ENCODE data around the gene PLIN3. TPM values are rescaled to one million over a fixed set of nuclear protein-coding genes. Genes with fewer than 3 reads are reported as not detected.
"Not testable (repeated sequence)": the region's sequence is repeated elsewhere in the genome, so short reads cannot be mapped to it uniquely, and the experiment has no call there.

Gene PLIN3
- total RNA-seq, 4 donors from 2014 or later: 18.5 to 66.3 (median 34.7) TPM

DNA sequence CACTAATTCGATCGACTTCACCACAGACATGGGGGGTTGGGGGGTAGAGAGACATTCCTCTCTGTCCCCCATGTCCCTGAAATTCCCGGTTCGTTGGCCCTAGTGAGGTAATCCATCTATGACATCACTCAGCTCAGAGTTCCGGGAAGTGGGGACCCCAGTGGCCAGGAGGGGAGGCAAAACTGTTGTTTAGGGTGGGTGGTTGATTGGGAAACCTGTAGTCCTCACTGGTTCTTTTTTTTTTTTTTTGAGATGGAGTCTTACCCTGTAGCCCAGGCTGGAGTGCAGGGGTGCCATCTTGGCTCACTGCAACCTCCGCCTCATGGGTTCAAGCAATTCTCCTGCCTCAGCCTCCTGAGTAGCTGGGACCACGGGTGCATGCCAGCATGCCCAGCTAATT, 35.3 kb upstream of the PLIN3 start, which contains the start of gene ARRDC5:
Gene ARRDC5, minus strand, starts transcription at position 101 of the 400 bp plus-strand sequence. Its CDS starts 71 bp downstream, at position 30.
- H3K36me3 ChIP-seq: no peaks in the 10 kb centered on the region

DNA sequence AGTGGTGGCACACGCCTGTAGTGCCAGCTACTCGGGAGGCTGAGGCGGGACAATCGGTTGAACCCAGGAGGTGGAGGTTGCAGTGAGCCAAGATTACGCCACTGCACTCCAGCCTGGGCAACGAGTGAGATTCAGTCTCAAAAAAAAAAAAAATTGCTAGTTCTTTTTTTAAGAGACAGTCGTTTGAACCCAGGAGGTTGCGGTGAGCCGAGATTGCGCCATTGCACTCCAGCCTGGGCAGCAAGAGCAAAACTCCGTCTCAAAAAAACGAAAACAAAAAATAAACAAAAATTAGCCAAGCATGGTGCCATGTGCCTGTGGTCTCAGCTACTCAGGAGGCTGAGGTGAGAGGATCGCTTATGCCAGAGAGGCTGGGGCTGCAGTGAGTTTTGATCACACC, 33.4 kb upstream of the PLIN3 start:
- not testable (repeated sequence) for H3K36me3 ChIP-seq, H3K27ac ChIP-seq, H3K27me3 ChIP-seq, H3K9me3 ChIP-seq, ATAC-seq, H3K4me1 ChIP-seq, H3K4me3 ChIP-seq
- 80 to 82% methylated on average over 1 to 8 of the region's 13 CpGs for WGBS, 2 donors (ENCODE audit: low coverage in 1 of 2)

More for the DNA sequence above, 35.3 kb upstream of the PLIN3 start, which contains the start of gene ARRDC5:
- Histone ChIP-seq H3K27ac (no peak within 1 kb of the TSS), H3K4me1 (no peaks in the 10 kb centered on the region), H3K27me3 (peaks cover 6% of the 10 kb centered on the region), H3K4me3 (no peak within 1 kb of the TSS), H3K9me3 (no peaks in the 10 kb centered on the region)
- TF ChIP-seq EP300 (IDR thresholded peaks at IDR 0.05) (no peak), POLR2A (IDR thresholded peaks at IDR 0.05) (no peak), POLR2AphosphoS5 (IDR thresholded peaks at IDR 0.05) (no peak)
- TF ChIP-seq, protein P1, sequence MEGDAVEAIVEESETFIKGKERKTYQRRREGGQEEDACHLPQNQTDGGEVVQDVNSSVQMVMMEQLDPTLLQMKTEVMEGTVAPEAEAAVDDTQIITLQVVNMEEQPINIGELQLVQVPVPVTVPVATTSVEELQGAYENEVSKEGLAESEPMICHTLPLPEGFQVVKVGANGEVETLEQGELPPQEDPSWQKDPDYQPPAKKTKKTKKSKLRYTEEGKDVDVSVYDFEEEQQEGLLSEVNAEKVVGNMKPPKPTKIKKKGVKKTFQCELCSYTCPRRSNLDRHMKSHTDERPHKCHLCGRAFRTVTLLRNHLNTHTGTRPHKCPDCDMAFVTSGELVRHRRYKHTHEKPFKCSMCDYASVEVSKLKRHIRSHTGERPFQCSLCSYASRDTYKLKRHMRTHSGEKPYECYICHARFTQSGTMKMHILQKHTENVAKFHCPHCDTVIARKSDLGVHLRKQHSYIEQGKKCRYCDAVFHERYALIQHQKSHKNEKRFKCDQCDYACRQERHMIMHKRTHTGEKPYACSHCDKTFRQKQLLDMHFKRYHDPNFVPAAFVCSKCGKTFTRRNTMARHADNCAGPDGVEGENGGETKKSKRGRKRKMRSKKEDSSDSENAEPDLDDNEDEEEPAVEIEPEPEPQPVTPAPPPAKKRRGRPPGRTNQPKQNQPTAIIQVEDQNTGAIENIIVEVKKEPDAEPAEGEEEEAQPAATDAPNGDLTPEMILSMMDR (IDR thresholded peaks at IDR 0.05): no peak
- ATAC-seq: no peak
- 34 to 56% methylated on average over 3 to 5 of the region's 7 CpGs for WGBS, 2 donors (ENCODE audit: low coverage in 1 of 2)

DNA sequence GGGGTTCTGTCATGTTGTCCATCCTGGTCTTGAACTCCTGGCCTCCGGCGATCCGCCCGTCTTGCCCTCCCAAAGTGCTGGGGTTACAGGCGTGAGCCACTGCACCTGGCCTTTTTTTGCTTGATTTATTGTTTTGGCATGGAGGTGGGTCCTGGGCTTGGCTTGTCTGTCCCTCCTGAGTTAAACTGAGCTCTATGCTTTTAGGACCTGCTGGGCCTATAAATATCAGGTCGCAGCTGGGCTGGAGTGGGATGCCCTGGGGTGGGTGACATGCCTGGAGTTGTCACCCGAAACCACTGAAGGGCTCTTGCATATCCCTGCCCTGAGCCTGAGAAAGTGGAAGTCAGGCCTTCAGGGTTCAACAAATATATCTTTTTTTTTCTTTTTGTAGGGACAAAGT, 29.7 kb upstream of the PLIN3 start:
- no peak for TF ChIP-seq EP300 (IDR thresholded peaks at IDR 0.05)
- no peak for TF ChIP-seq POLR2AphosphoS5 (IDR thresholded peaks at IDR 0.05)
- TF ChIP-seq, protein P1 (IDR thresholded peaks at IDR 0.05): no peak
- no peak for TF ChIP-seq POLR2A (IDR thresholded peaks at IDR 0.05)
- no peaks in the 10 kb centered on the region for H3K4me1 ChIP-seq
- no peaks in the 10 kb centered on the region for H3K27me3 ChIP-seq
- no peak for ATAC-seq
- 100% methylated on average over 5 of the region's 7 CpGs; no CpG with 5 or more reads in 1 of the 2 donors for WGBS, 2 donors (ENCODE audit: low coverage in 1 of 2)
- H3K4me3 ChIP-seq: no peak overlapping the region
- H3K36me3 ChIP-seq: no peaks in the 10 kb centered on the region
- H3K9me3 ChIP-seq: no peaks in the 10 kb centered on the region
- H3K27ac ChIP-seq: no peak overlapping the region

DNA sequence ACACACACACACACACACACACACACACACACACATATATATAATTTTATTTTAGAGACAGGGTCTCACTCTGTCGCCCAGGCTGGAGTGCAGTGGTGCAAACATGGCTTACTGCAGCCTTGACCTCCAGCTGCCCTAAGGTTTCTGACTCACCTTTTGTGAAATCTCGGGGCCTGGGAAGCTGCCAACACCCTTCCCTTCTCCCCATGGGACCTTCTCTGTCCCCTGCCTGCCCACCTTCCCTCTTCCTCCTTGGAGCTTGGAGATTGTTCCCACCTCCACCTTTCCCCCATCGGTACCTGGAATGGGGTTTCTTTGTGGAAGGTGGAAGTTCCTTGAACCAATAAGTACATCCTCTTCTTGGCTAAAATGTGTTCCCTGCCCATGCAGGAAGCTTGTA, 28.9 kb upstream of the PLIN3 start:
- H3K4me1 ChIP-seq: no peaks in the 10 kb centered on the region
- H3K36me3 ChIP-seq: no peaks in the 10 kb centered on the region
- TF ChIP-seq POLR2AphosphoS5 (IDR thresholded peaks at IDR 0.05) (no peak), POLR2A (IDR thresholded peaks at IDR 0.05) (no peak), EP300 (IDR thresholded peaks at IDR 0.05) (no peak)
- TF ChIP-seq, protein P1 (IDR thresholded peaks at IDR 0.05): no peak
- ATAC-seq: no peak
- H3K4me3 ChIP-seq: no peak overlapping the region
- peaks cover 4% of the 10 kb centered on the region for H3K27me3 ChIP-seq
- H3K27ac ChIP-seq: no peak overlapping the region
- WGBS, 2 donors (ENCODE audit: low coverage in 1 of 2): 67% methylated on average over 3 of the region's 3 CpGs
- H3K9me3 ChIP-seq: no peaks in the 10 kb centered on the region

DNA sequence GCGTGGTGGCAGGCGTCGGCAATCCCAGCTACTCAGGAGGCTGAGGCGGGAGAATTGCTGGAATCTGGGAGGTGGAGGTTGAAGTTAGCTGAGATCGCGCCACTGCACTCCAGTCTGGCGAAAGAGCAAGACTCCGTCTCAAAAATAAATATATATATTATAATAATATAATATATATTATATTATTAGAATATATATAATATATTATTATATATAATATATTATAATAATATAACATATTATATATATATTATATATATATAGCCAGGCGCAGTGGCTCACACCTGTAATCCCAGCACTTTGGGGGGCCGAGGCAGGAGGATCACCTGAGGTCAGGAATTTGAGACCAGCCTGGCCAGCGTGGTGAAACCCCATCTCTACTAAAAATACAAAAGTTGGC, 25.5 kb upstream of the PLIN3 start:
- H3K27me3 ChIP-seq: peaks cover 14% of the 10 kb centered on the region
- H3K36me3 ChIP-seq, ATAC-seq, H3K9me3 ChIP-seq, H3K4me3 ChIP-seq, H3K4me1 ChIP-seq, H3K27ac ChIP-seq: not testable (repeated sequence)
- 85 to 91% methylated on average over 9 to 11 of the region's 11 CpGs for WGBS, 2 donors (ENCODE audit: low coverage in 1 of 2)

DNA sequence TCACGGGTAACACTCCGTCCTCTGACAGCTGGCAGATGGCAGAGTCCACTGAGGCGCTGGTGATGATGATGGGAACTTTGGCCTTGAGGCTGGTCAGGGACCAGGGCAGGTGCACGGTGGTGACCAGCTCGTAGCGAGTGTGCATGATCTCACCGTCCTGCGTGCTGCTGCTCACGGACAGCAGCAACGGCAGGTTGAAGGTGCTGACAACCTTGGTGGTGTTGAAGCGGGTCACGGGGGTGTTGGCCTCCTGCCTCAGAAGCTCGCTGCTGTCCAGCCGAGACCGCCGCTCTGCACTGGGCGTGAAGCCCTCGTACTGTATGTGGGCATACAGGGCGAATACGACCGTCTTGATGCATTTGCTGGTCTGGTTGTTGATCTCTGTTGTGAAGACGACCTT, 23.6 kb upstream of the PLIN3 start:
- Histone ChIP-seq H3K27ac (no peak overlapping the region), H3K4me3 (no peak overlapping the region), H3K36me3 (no peaks in the 10 kb centered on the region), H3K27me3 (peaks cover 14% of the 10 kb centered on the region), H3K9me3 (no peaks in the 10 kb centered on the region), H3K4me1 (no peaks in the 10 kb centered on the region)
- TF ChIP-seq, protein P1 (IDR thresholded peaks at IDR 0.05): no peak
- TF ChIP-seq EP300 (IDR thresholded peaks at IDR 0.05): no peak
- TF ChIP-seq POLR2AphosphoS5 (IDR thresholded peaks at IDR 0.05): no peak
- no peak for TF ChIP-seq POLR2A (IDR thresholded peaks at IDR 0.05)
- 67% methylated on average over 3 of the region's 22 CpGs for WGBS, 2 donors (ENCODE audit: low coverage in 1 of 2)
- ATAC-seq: no peak

Measured in gastroesophageal sphincter (tissue), 4 donors.